WERI-Rb-1 (cell line): Measurements from ENCODE around the gene MAST4.

Experiments used
- DNase-seq: peaks from one replicate; pipeline ENCODE4 v3.0.0-alpha.2; 2020
- H3K27ac ChIP-seq: fragments of 250-450 bp; sonication (Bioruptor Pico); 2 replicates; pipeline ENCODE4 v1.5.1; 2020; ENCODE audit warnings: mild to moderate bottlenecking, moderate library complexity
- H3K27me3 ChIP-seq: fragments of 250-450 bp; sonication (Bioruptor Pico); 2 replicates; pipeline ENCODE4 v1.5.1; 2021; ENCODE audit warnings: mild to moderate bottlenecking, low read depth, moderate library complexity; ENCODE audit not compliant: insufficient read depth, severe bottlenecking
- H3K36me3 ChIP-seq: fragments of 250-450 bp; sonication (Bioruptor Pico); 2 replicates; pipeline ENCODE4 v1.5.1; 2020; ENCODE audit warnings: mild to moderate bottlenecking, moderate library complexity
- H3K4me3 ChIP-seq: 2 replicates; pipeline ENCODE4 v1.5.1; 2011; ENCODE audit warnings: low read depth, mild to moderate bottlenecking, control low read depth, low read length
- H3K9me3 ChIP-seq: fragments of 250-450 bp; sonication (Bioruptor Pico); 2 replicates; pipeline ENCODE4 v1.5.1; 2021; ENCODE audit warnings: mild to moderate bottlenecking, moderate library complexity; ENCODE audit not compliant: severe bottlenecking
- TF ChIP-seq, protein P1 (sequence below): IDR thresholded peaks from 2 replicates; pipeline ENCODE4 v1.5.1; 2011; ENCODE audit warnings: low read depth, mild to moderate bottlenecking, control low read depth, inconsistent platforms, low read length

Gene MAST4

DNA sequence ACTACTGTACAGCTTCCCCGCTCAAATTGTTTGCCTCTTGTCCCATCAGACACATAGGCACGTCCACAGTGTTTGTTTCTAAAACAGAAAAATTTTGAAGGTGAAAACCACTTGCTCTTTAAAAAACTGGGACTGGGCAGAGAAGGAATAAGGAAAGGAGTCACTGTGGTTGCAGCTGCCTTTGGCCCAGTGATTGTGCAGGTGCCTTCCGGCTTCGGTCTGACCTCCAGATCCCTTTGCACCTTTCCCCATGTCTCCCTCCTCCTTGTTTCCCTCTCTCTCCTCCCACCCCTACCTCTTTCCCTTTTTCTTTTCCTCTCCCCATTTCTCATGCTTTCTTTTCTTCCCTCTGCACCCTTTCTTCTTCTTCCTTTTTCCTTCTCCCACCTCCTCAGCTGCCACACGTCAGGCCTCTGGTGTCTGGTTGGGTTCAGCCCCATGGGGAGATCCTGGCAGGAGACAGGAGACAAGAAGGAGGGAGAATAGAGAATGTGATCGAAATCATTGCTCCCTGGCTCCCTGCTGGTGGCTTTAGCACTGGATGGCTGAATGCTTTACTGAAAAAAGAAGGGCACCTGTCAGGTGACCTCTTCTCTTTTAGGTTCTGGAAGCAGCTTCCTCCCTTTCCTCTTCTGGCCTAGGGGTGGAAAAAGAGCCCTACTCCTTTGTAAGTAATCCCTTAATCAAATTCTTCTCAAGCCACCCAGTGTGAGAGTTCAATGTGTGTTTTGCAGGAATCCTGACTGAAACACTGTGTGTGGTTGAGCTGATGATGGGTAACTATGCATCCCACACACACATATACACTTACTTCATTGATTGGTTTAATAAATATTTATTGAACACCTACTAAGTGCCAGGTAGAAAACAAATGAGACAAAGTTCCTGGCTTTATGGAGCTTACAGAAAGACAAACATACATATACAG, 267.3 kb downstream of the MAST4 start:
- Histone ChIP-seq H3K27me3 (no peaks in the 10 kb centered on the region), H3K4me3 (no peak overlapping the region), H3K9me3 (no peaks in the 10 kb centered on the region), H3K36me3 (no peaks in the 10 kb centered on the region), H3K27ac (no peak overlapping the region)
- DNase-seq: no peak
- TF ChIP-seq, protein P1, sequence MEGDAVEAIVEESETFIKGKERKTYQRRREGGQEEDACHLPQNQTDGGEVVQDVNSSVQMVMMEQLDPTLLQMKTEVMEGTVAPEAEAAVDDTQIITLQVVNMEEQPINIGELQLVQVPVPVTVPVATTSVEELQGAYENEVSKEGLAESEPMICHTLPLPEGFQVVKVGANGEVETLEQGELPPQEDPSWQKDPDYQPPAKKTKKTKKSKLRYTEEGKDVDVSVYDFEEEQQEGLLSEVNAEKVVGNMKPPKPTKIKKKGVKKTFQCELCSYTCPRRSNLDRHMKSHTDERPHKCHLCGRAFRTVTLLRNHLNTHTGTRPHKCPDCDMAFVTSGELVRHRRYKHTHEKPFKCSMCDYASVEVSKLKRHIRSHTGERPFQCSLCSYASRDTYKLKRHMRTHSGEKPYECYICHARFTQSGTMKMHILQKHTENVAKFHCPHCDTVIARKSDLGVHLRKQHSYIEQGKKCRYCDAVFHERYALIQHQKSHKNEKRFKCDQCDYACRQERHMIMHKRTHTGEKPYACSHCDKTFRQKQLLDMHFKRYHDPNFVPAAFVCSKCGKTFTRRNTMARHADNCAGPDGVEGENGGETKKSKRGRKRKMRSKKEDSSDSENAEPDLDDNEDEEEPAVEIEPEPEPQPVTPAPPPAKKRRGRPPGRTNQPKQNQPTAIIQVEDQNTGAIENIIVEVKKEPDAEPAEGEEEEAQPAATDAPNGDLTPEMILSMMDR: no peak

DNA sequence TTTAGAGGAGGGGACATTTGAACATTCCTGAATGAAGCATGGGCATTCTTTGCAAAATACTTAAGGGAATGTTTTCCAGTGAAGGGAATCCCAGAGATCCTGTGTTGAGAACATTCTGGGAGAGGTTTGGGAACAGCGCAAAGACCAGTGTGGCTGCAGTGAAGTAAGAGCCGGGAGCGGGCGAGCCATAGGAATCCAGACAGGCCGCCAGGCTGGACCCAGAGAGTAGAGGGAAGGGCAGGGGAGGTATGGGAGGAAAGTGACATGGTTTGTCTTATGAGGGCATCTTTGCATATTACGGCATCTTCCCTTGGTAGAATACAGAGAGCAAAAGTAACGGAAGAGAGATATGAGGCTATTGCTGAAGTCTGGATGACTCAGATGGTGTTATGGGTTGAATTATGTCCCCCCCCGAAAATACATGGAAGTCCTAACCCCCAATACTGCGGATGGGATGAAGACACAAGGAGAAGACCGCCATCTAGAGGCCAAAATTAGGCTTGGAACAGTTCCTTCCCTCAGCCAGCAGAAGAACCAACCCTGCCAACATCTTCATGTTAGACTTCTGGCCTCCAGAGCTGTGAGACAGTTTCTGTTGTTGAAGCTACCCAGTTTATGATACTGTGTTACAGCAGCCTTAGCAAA, 268.2 kb downstream of the MAST4 start:
- Histone ChIP-seq H3K27me3 (no peaks in the 10 kb centered on the region), H3K36me3 (no peaks in the 10 kb centered on the region), H3K27ac (no peak overlapping the region), H3K4me3 (no peak overlapping the region), H3K9me3 (no peaks in the 10 kb centered on the region)
- peak; percentile 22 for DNase-seq
- TF ChIP-seq, protein P1: peak; percentile 67

DNA sequence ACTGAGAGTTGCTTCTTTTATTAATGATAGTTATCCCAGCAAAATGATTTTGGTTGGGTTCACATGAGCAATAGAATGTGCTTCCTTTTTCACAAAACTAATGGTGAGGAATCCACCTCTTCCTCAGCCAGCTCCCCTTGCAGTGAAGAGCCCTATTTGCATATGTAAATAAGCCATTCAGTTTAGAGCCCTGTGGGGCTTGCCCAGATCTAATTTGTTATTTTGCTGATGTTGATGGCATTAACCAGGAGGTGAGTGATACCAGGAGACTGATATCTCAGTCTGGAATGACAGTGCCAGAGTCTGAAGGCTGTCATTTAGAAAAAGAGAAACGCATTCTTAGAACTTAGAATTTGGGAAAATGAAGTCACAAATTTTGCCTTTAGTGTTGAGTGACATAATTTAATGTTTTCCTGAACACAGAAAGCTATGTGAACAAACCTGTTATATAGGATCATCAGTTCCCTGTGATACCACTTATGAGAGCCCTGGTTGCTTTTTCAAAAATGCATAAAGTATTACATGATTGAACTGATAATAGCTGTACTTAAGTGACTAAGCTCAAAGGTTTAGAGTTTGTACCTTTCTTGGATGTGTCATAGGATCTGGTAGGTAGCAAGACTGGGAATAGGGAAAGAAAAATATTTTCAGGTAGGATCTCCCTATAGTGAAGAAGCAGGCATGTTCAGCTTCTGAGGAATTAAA, 271.6 kb downstream of the MAST4 start:
- no peaks in the 10 kb centered on the region for H3K9me3 ChIP-seq
- no peak overlapping the region for H3K4me3 ChIP-seq
- H3K27me3 ChIP-seq: no peaks in the 10 kb centered on the region
- no peak for DNase-seq
- TF ChIP-seq, protein P1: no peak
- H3K36me3 ChIP-seq: no peaks in the 10 kb centered on the region
- H3K27ac ChIP-seq: no peak overlapping the region

DNA sequence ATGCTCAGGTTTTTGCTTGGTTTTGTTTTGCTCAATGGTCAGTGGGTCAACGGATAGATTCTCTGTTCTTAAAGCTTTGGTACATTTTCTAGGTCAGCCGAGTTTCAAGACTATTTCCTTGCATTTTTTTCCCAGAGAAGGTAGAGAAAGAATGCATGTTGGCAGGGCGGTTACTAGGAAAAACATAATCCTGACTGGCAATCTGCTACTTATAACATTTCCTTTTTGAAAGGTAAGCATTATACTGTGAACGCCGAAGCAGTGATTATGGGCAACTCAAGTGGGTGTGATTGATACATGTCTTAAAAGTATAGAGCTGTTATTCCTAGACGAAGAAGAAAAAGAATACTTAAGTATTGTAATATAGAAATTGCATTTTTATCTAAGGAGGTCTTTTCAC, 273.2 kb downstream of the MAST4 start:
- DNase-seq: no peak
- Histone ChIP-seq H3K4me3 (no peak overlapping the region), H3K27ac (no peak overlapping the region), H3K27me3 (no peaks in the 10 kb centered on the region), H3K36me3 (no peaks in the 10 kb centered on the region), H3K9me3 (no peaks in the 10 kb centered on the region)
- TF ChIP-seq, protein P1: no peak

DNA sequence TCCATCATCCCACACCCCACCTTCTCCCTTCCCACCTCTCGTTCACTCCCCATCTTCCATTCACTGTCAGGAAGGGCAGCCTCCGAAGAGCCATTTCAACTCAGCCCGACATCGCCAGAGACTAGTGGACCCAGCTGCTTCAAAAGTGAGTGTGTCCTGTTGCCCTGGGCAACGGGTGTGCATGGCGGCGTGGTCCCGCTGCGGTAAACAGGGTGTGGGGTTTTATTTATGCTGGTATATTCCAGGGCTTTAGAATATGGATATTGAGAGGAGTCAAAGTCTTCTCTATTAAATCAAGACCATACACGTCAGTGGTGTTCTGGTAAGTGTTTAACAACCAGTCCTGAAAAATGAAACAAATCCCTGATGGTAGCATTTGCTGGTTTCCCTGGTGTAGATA, 274.5 kb downstream of the MAST4 start:
- no peaks in the 10 kb centered on the region for H3K27me3 ChIP-seq
- no peak for DNase-seq
- TF ChIP-seq, protein P1: no peak
- H3K9me3 ChIP-seq: no peaks in the 10 kb centered on the region
- H3K4me3 ChIP-seq: no peak overlapping the region
- no peaks in the 10 kb centered on the region for H3K36me3 ChIP-seq
- H3K27ac ChIP-seq: no peak overlapping the region
